Neural crest cell (in vitro differentiated cells): ENCODE measurements around the gene CHCHD10. TPM values are rescaled to one million over a fixed set of nuclear protein-coding genes. Genes with fewer than 3 reads are reported as not detected.
A peak's percentile ranks its signal among the peaks of the same experiment; 100 is the strongest.

ENCODE experiments used
- DNase-seq: peaks from one replicate; pipeline ENCODE4 v3.0.0; 2021; ENCODE audit warnings: low read depth, mixed read lengths, low spot score
- H3K27ac Mint-ChIP-seq: one replicate; pipeline ENCODE4 v1.8.0; 2021; ENCODE audit warnings: mild to moderate bottlenecking, mixed read lengths; ENCODE audit not compliant: unreplicated experiment
- H3K27me3 Mint-ChIP-seq: 2 replicates; pipeline ENCODE4 v1.8.0; 2021; ENCODE audit warnings: low read depth, mild to moderate bottlenecking, mixed read lengths
- H3K36me3 Mint-ChIP-seq: 2 replicates; pipeline ENCODE4 v1.8.0; 2021; ENCODE audit warnings: low read depth, mild to moderate bottlenecking, mixed read lengths
- H3K4me1 Mint-ChIP-seq: 2 replicates; pipeline ENCODE4 v1.8.0; 2021; ENCODE audit warnings: mixed read lengths
- H3K4me3 Mint-ChIP-seq: one replicate; pipeline ENCODE4 v1.8.0; 2021; ENCODE audit warnings: mild to moderate bottlenecking, mixed read lengths
- H3K9me3 Mint-ChIP-seq: 2 replicates; pipeline ENCODE4 v1.8.0; 2021; ENCODE audit warnings: mixed read lengths
- CTCF ChIP-seq: fragments of 200-600 bp; sonication (generic); conservative IDR thresholded peaks from 2 replicates; pipeline ENCODE4 v1.5.0; 2021; ENCODE audit warnings: antibody characterized with exemption, mild to moderate bottlenecking
- total RNA-seq: library from RNA; stranded (reverse); gene quantifications from 2 replicates; pipeline ENCODE4 v1.2.1, GENCODE V29; 2021

The CHCHD10 gene
- total RNA-seq, 1 donor from 2014 or later: 38.8 TPM

DNA sequence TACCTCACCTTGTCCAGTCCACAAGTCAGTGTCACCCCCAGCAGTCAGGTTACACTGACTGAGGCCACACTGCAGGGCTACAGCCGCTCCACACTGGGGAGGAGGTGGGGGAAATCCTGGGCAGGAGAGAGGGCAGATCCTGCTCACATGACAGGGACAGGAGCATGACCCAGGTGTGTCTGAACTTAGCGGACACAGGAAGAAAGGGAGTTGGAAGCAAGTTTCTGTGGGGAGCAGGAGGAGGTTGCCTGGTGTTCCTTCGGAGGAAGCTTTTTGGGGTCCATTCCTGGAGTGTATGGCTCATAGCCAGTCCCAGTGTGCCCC is 10.8 kb upstream of the CHCHD10 start:
- Mint-ChIP-seq H3K4me1 (peaks cover 14% of the 10 kb centered on the region), H3K9me3 (no peaks in the 10 kb centered on the region), H3K27ac (no peak overlapping the region), H3K4me3 (no peak overlapping the region), H3K36me3 (no peaks in the 10 kb centered on the region), H3K27me3 (peaks cover 4% of the 10 kb centered on the region)
- DNase-seq: no peak
- TF ChIP-seq CTCF: no peak

DNA sequence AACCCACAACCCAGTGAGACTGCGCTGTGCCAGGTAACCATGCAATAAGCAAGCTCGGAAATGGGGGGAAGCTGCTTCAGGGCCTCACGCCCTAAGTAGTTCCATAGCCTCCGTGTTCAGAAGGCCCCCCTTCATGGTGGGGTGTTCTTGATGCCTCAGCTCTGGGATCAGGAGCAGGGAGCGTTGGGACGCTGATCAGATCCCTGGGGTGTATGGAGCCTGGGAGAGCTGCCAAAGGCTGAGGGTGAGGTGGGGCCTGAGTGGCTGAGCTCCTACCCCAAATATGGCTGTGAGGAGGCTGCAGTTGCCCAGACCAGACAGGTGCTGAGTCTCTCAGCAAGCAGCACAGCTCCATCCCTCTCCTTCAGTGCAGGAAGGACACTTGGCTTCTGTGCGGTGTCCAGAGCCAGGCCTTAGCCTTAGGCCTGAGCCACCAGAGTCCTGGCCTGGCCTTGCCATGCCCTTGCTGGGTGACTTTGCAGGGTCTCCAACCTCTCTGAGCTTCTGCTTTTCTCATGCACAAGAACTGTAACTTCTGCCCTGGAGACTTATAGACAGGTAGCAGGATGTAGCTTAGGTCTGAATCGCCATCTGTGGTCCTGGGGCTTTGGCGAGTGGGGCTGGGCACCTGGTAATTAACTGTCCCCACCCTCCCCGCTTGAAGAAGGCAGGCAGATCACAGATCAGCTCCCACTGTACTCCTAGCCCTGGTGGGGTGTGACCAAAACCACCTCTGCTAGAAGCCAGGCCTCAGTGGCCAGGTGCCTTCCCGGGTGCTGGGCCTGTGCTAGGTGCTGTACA is 10.2 kb upstream of the CHCHD10 start:
- TF ChIP-seq CTCF: no peak
- Mint-ChIP-seq H3K4me3 (no peak overlapping the region), H3K36me3 (no peaks in the 10 kb centered on the region), H3K4me1 (peaks cover 19% of the 10 kb centered on the region), H3K27me3 (peaks cover 10% of the 10 kb centered on the region), H3K27ac (no peak overlapping the region), H3K9me3 (no peaks in the 10 kb centered on the region)
- no peak for DNase-seq

- no peak for TF ChIP-seq CTCF
These were observed 8.1 kb upstream of the CHCHD10 start for GRCh38 chr22:23775779-23776375.

GRCh38 chr22:23774922-23775436 is 7.2 kb upstream of the CHCHD10 start:
- H3K27ac Mint-ChIP-seq: no peak overlapping the region
- peak overlapping the region; percentile 73 for H3K4me3 Mint-ChIP-seq
- H3K9me3 Mint-ChIP-seq: no peaks in the 10 kb centered on the region
- H3K36me3 Mint-ChIP-seq: no peaks in the 10 kb centered on the region
- DNase-seq: no peak
- TF ChIP-seq CTCF: no peak
- peaks cover 18% of the 10 kb centered on the region for H3K4me1 Mint-ChIP-seq
- H3K27me3 Mint-ChIP-seq: peaks cover 10% of the 10 kb centered on the region

More at GRCh38 chr22:23775779-23776375, 8.1 kb upstream of the CHCHD10 start:
- Mint-ChIP-seq H3K4me3 (peak overlapping the region; percentile 75), H3K27ac (peak overlapping the region; percentile 84), H3K4me1 (peaks cover 18% of the 10 kb centered on the region), H3K36me3 (no peaks in the 10 kb centered on the region), H3K9me3 (no peaks in the 10 kb centered on the region), H3K27me3 (peaks cover 10% of the 10 kb centered on the region)
- no peak for DNase-seq

DNA sequence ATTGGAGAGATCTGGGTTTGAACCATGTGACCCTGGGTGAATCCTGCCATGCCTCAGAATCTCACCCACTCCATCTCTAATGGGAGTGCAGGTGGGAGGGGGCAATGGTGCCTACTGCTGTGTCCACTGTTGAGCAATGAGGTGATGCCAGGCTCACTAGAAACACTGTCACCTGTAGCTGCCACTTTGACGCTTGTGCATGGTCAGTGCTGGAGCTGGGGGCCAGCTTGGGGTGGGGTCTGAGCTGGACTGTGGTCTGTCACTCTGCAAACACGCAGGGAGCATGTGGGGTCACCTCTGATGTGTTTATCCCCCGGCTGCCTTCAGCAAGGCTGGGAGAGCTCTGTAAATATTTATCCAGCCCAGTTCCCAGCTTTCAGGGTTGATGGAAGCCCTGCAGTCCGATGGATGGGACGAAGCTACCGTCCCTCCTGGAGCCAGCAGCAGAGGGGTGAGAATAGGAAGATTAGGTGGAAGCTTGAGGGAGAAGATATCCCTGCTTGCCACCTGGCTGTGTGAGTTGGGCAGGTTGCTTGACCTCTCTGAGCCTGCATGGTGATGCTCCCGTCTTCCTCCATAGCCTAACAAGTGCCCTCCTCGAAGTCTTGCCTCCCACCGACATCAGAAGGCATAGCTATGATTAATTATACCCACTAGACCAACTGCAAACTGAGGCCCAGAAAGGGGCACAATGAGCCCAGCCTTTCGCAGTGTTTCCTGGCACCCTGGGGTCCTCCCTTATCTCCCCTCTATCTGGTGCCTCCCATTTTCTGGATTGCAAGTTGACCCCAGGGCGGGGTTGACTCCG is 6.5 kb upstream of the CHCHD10 start:
- no peaks in the 10 kb centered on the region for H3K9me3 Mint-ChIP-seq
- peaks cover 21% of the 10 kb centered on the region for H3K4me1 Mint-ChIP-seq
- DNase-seq: no peak
- no peaks in the 10 kb centered on the region for H3K36me3 Mint-ChIP-seq
- peak overlapping the region; percentile 73 for H3K4me3 Mint-ChIP-seq
- no peak for TF ChIP-seq CTCF
- peaks cover 10% of the 10 kb centered on the region for H3K27me3 Mint-ChIP-seq
- H3K27ac Mint-ChIP-seq: no peak overlapping the region
